Neural progenitor cell (in vitro differentiated cells): ENCODE data around the gene ZNF771. TPM values are rescaled to one million over a fixed set of nuclear protein-coding genes. Genes with fewer than 3 reads are reported as not detected.
A peak's percentile ranks its signal among the peaks of the same experiment; 100 is the strongest.

Experiments
- DNase-seq: peaks from one replicate; pipeline ENCODE4 v3.0.0-alpha.2; 2016; ENCODE audit warnings: low spot score
- H2AFZ ChIP-seq: fragments of 200-600 bp; sonication (generic); replicated peaks from 2 replicates; pipeline ENCODE4 v1.6.1; 2016; ENCODE audit warnings: antibody characterized with exemption
- H3F3A ChIP-seq: fragments of 200-600 bp; sonication (generic); 2 replicates; pipeline ENCODE4 v1.6.1; 2016; ENCODE audit warnings: antibody characterized with exemption, low read depth
- H3K27ac ChIP-seq: fragments of 200-600 bp; sonication (generic); 2 replicates; pipeline ENCODE4 v1.5.1; 2016; ENCODE audit warnings: mild to moderate bottlenecking
- H3K27me3 ChIP-seq: fragments of 200-600 bp; sonication (generic); 2 replicates; pipeline ENCODE4 v1.6.1; 2016; ENCODE audit warnings: mild to moderate bottlenecking, moderate library complexity
- H3K36me3 ChIP-seq: fragments of 200-600 bp; sonication (generic); 2 replicates; pipeline ENCODE4 v1.5.1; 2016
- H3K4me1 ChIP-seq: fragments of 200-600 bp; sonication (generic); 2 replicates; pipeline ENCODE4 v1.6.1; 2016; ENCODE audit warnings: mixed run types
- H3K4me2 ChIP-seq: fragments of 200-600 bp; sonication (generic); 2 replicates; pipeline ENCODE4 v1.6.1; 2016
- H3K4me3 ChIP-seq: fragments of 200-600 bp; sonication (generic); 2 replicates; pipeline ENCODE4 v1.5.1; 2016
- H3K79me2 ChIP-seq: fragments of 200-600 bp; sonication (generic); 2 replicates; pipeline ENCODE4 v1.6.1; 2016; ENCODE audit warnings: low read depth
- H3K9ac ChIP-seq: fragments of 200-600 bp; sonication (generic); 2 replicates; pipeline ENCODE4 v1.6.1; 2016
- H3K9me3 ChIP-seq: fragments of 200-600 bp; sonication (generic); 2 replicates; pipeline ENCODE4 v1.5.1; 2016; ENCODE audit warnings: low read depth
- H4K20me1 ChIP-seq: fragments of 200-600 bp; sonication (generic); 2 replicates; pipeline ENCODE4 v1.6.1; 2016; ENCODE audit warnings: low read depth
- H3K27ac Mint-ChIP-seq: 3 replicates; pipeline ENCODE4 v1.8.0; 2021; ENCODE audit warnings: mixed read lengths
- H3K27me3 Mint-ChIP-seq: 2 replicates; pipeline ENCODE4 v1.8.0; 2022; ENCODE audit warnings: low read depth, mild to moderate bottlenecking, inconsistent platforms, moderate library complexity, mixed read lengths; ENCODE audit not compliant: insufficient read depth
- H3K36me3 Mint-ChIP-seq: 3 replicates; pipeline ENCODE4 v1.8.0; 2021; ENCODE audit warnings: mixed read lengths
- H3K4me1 Mint-ChIP-seq: 3 replicates; pipeline ENCODE4 v1.8.0; 2021; ENCODE audit warnings: mixed read lengths
- H3K4me3 Mint-ChIP-seq: 3 replicates; pipeline ENCODE4 v1.8.0; 2021; ENCODE audit warnings: mild to moderate bottlenecking, moderate library complexity, mixed read lengths
- H3K9me3 Mint-ChIP-seq: 3 replicates; pipeline ENCODE4 v1.8.0; 2020; ENCODE audit warnings: mixed read lengths
- CTCF ChIP-seq: fragments of 200-600 bp; sonication (generic); IDR thresholded peaks from 2 replicates; pipeline ENCODE4 v1.5.1; 2017; ENCODE audit warnings: antibody characterized with exemption, mild to moderate bottlenecking
- EZH2 ChIP-seq: fragments of 200-600 bp; sonication (generic); IDR thresholded peaks from 2 replicates; pipeline ENCODE4 v1.6.1; 2017; ENCODE audit warnings: antibody characterized with exemption, mild to moderate bottlenecking, moderate library complexity
- EZH2phosphoT487 ChIP-seq: fragments of 200-600 bp; sonication (generic); IDR thresholded peaks from 2 replicates; pipeline ENCODE4 v1.6.1; 2017; ENCODE audit warnings: antibody characterized with exemption
- total RNA-seq: library from RNA; depleted of rRNA; stranded (reverse); fragments of >200 nt; gene quantifications from 2 replicates; pipeline ENCODE4 v1.2.3, GENCODE V29; 2015; ENCODE audit warnings: low replicate concordance

Gene ZNF771
- total RNA-seq, 1 donor from 2014 or later = 6.0 TPM

- Mint-ChIP-seq H3K27me3 (peaks cover 23% of the 10 kb centered on the region), H3K4me3 (peak overlapping the region; percentile 86), H3K9me3 (no peaks in the 10 kb centered on the region), H3K4me1 (peaks cover 52% of the 10 kb centered on the region), H3K36me3 (peaks cover 5% of the 10 kb centered on the region), H3K27ac (no peak overlapping the region)
- H4K20me1 ChIP-seq = peaks cover 40% of the 10 kb centered on the region
- peaks cover 92% of the 10 kb centered on the region for H3F3A ChIP-seq
- no peak overlapping the region for H3K27ac ChIP-seq
- H3K79me2 ChIP-seq = peaks cover 42% of the 10 kb centered on the region
- H3K9ac ChIP-seq = no peak overlapping the region
- no peak overlapping the region for H2AFZ ChIP-seq
- no peaks in the 10 kb centered on the region for H3K9me3 ChIP-seq
- no peak overlapping the region for H3K4me3 ChIP-seq
- no peak for DNase-seq
- H3K4me1 ChIP-seq = peaks cover 42% of the 10 kb centered on the region
- H3K4me2 ChIP-seq = peak overlapping the region; percentile 100
- H3K27me3 ChIP-seq = no peaks in the 10 kb centered on the region
- no peaks in the 10 kb centered on the region for H3K36me3 ChIP-seq
- no peak for TF ChIP-seq EZH2phosphoT487
- TF ChIP-seq EZH2 = no peak
Measured at GRCh38 chr16:30397056-30397455, 10.3 kb upstream of the ZNF771 start.

GRCh38 chr16:30397776-30398660 lies 9.4 kb upstream of the ZNF771 start:
- Mint-ChIP-seq H3K9me3 (no peaks in the 10 kb centered on the region), H3K27ac (no peak overlapping the region), H3K4me3 (peak overlapping the region; percentile 86), H3K27me3 (peaks cover 24% of the 10 kb centered on the region), H3K4me1 (peaks cover 52% of the 10 kb centered on the region), H3K36me3 (peaks cover 5% of the 10 kb centered on the region)
- Histone ChIP-seq H3K4me2 (no peak overlapping the region), H3K27ac (no peak overlapping the region), H3K4me1 (peaks cover 42% of the 10 kb centered on the region), H3F3A (peaks cover 89% of the 10 kb centered on the region), H3K27me3 (no peaks in the 10 kb centered on the region), H3K4me3 (no peak overlapping the region), H3K36me3 (no peaks in the 10 kb centered on the region), H3K9me3 (no peaks in the 10 kb centered on the region), H4K20me1 (peaks cover 40% of the 10 kb centered on the region), H3K9ac (no peak overlapping the region), H2AFZ (no peak overlapping the region), H3K79me2 (peaks cover 42% of the 10 kb centered on the region)
- TF ChIP-seq EZH2 = no peak
- no peak for TF ChIP-seq CTCF
- no peak for TF ChIP-seq EZH2phosphoT487
- no peak for DNase-seq

DNA sequence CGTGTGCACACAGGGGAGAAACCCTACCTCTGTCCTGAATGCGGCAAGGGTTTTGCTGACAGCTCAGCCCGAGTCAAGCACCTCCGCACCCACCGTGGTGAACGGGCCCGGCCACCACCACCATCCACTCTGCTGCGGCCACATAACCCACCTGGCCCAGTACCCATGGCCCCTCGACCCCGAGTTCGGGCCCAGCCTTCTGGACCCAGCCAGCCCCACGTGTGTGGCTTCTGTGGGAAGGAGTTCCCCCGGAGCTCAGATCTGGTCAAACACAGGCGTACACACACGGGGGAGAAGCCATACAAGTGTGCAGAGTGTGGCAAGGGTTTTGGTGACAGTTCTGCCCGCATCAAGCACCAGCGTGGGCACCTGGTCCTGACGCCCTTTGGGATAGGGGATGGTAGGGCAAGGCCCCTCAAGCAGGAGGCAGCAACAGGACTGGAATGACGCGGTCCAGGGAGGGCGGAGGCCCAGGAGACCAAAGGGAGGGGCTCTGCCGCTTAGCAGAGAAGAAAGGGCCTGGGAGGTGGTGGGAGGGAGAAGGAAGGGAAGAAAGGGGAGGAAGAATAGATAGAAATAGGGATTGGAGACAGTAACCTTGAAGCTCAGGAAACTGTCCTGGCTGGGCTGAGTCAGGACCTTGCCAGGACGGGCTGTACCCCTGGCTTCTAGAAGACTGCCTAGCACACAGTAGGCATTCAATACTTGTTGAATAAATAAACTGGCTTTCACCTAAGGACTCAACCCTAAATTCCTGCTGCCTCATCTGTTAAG lies 8.6 kb upstream of the ZNF771 start:
- Histone ChIP-seq H3K27ac (peak overlapping the region; percentile 96), H3K9me3 (no peaks in the 10 kb centered on the region), H3K27me3 (no peaks in the 10 kb centered on the region), H3F3A (peaks cover 82% of the 10 kb centered on the region), H3K4me2 (peak overlapping the region; percentile 82), H4K20me1 (peaks cover 40% of the 10 kb centered on the region), H3K4me3 (no peak overlapping the region), H3K9ac (no peak overlapping the region), H3K4me1 (peaks cover 38% of the 10 kb centered on the region), H3K36me3 (no peaks in the 10 kb centered on the region), H2AFZ (no peak overlapping the region), H3K79me2 (peaks cover 37% of the 10 kb centered on the region)
- Mint-ChIP-seq H3K4me3 (peak overlapping the region; percentile 86), H3K27me3 (peaks cover 22% of the 10 kb centered on the region), H3K36me3 (peaks cover 5% of the 10 kb centered on the region), H3K4me1 (peaks cover 47% of the 10 kb centered on the region), H3K27ac (peak overlapping the region; percentile 100), H3K9me3 (no peaks in the 10 kb centered on the region)
- peak; percentile 54 for DNase-seq
- TF ChIP-seq CTCF = no peak
- no peak for TF ChIP-seq EZH2phosphoT487
- no peak for TF ChIP-seq EZH2
